Epithelial cell of esophagus (primary cell): ENCODE data around the gene LYSMD4.
"Not testable (repeated sequence)": the region's sequence is repeated elsewhere in the genome, so short reads cannot be mapped to it uniquely, and the experiment has no call there.

ENCODE experiments used
- DNase-seq: peaks from one replicate; pipeline ENCODE4 v3.0.0; 2010; ENCODE audit warnings: low read depth
- H3K4me3 ChIP-seq: 2 replicates; pipeline ENCODE4 v1.5.1; 2011; ENCODE audit warnings: mild to moderate bottlenecking, low read length, control low read depth
- TF ChIP-seq, protein P1 (sequence below): IDR thresholded peaks from 2 replicates; pipeline ENCODE4 v1.5.1; 2011; ENCODE audit warnings: low read depth, mild to moderate bottlenecking, low read length, control low read depth, inconsistent platforms; ENCODE audit not compliant: insufficient read depth; ENCODE audit errors: missing control alignments

LYSMD4 gene

GRCh38 chr15:99738021-99738847, 5.0 kb upstream of the LYSMD4 start:
- no peak for DNase-seq
- TF ChIP-seq, protein P1, sequence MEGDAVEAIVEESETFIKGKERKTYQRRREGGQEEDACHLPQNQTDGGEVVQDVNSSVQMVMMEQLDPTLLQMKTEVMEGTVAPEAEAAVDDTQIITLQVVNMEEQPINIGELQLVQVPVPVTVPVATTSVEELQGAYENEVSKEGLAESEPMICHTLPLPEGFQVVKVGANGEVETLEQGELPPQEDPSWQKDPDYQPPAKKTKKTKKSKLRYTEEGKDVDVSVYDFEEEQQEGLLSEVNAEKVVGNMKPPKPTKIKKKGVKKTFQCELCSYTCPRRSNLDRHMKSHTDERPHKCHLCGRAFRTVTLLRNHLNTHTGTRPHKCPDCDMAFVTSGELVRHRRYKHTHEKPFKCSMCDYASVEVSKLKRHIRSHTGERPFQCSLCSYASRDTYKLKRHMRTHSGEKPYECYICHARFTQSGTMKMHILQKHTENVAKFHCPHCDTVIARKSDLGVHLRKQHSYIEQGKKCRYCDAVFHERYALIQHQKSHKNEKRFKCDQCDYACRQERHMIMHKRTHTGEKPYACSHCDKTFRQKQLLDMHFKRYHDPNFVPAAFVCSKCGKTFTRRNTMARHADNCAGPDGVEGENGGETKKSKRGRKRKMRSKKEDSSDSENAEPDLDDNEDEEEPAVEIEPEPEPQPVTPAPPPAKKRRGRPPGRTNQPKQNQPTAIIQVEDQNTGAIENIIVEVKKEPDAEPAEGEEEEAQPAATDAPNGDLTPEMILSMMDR, result no peak
- no peak overlapping the region for H3K4me3 ChIP-seq

DNA sequence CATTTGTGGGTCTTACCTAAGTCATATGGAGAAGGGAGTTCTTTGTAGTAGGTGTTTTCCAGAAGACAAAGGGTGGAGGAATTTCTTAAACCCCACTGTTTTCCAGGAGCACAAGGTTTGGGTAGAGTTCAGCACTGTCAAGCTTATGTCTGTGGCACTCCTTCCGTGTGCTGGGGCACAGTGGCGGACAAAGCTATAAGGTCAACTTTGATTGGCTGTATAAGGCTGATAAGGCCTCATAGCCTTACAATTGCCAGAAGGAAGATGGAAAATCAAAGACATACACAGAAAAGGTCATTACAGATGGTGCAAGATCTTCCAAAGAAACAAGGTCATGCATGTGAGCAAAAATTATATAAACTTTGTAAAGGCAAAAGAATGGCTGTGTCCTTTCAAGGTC, 3.5 kb upstream of the LYSMD4 start:
- DNase-seq, result no peak
- TF ChIP-seq, protein P1, result no peak
- no peak overlapping the region for H3K4me3 ChIP-seq

DNA sequence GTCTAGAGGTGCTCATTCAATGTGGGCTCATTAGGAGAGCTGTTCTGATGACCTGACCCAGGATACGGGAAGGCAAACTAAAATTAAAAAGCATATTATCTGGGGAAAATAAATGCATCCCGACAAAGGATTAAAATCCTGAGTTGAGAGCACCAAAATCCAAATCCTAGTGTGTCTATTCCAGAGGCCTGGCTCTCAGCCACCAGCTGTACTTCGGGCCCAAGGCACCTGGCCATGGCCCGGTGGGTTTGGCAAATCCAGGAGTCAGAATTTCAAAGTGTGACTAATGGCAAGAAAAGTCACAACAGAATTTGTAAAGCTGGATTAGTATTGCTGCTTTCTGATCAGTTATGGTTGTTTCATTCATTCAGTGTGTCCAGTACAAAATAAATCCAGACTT, 2.6 kb upstream of the LYSMD4 start:
- TF ChIP-seq, protein P1, result no peak
- no peak overlapping the region for H3K4me3 ChIP-seq
- DNase-seq, result no peak

- TF ChIP-seq, protein P1, result no peak
- no peak for DNase-seq
- H3K4me3 ChIP-seq, result no peak overlapping the region
Observed at GRCh38 chr15:99734575-99734974, 1.3 kb upstream of the LYSMD4 start.

DNA sequence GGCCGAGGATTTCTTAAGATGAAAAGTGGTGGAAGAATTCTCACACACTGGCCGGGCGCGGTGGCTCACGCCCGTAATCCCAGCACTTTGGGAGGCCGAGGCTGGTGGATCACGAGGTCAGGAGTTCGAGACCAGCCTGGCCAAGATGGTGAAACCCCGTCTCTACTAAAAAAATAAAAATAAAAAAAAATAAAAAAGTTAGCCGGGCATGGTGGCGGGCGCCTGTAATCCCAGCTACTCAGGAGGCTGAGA, 729 bp upstream of the LYSMD4 start:
- H3K4me3 ChIP-seq, DNase-seq: not testable (repeated sequence)

GRCh38 chr15:99732751-99733267, 428 bp downstream of the LYSMD4 start:
- DNase-seq, result peak; percentile 36
- TF ChIP-seq, protein P1, result no peak

GRCh38 chr15:99732124-99732750, 1.0 kb downstream of the LYSMD4 start:
- TF ChIP-seq, protein P1, result no peak
- DNase-seq, result no peak
- peak overlapping the region; percentile 75 for H3K4me3 ChIP-seq

More at GRCh38 chr15:99732751-99733267, 428 bp downstream of the LYSMD4 start:
- peak overlapping the region; percentile 75 for H3K4me3 ChIP-seq
